ENCODE measurements around the gene LRTM1. TPM values are rescaled to one million over a fixed set of nuclear protein-coding genes. Genes with fewer than 3 reads are reported as not detected.

The LRTM1 gene
- total RNA-seq, 5 donors from 2014 or later (not counting 1 experiment from before 2014, with no cell fraction given): not detected

- no peaks in the 10 kb centered on the region for H3K36me3 ChIP-seq (ENCODE audit: control insufficient read depth in 2 of 2, extremely low read depth in 1 of 2, insufficient read depth in 1 of 2, low read length in 1 of 2)
- Mint-ChIP-seq H3K4me1 (no peaks in the 10 kb centered on the region), H3K36me3 (no peaks in the 10 kb centered on the region), H3K9me3 (peaks cover 0 to 6% (median 0%) of the 10 kb centered on the region in 3 donors), H3K27ac (no peak overlapping the region), H3K4me3 (no peak overlapping the region), H3K27me3 (peaks cover 0 to 2% of the 10 kb centered on the region in 2 donors)
- no peaks in the 10 kb centered on the region for H3K9me3 ChIP-seq
- H3K27me3 ChIP-seq (replicated peaks in 1 of 2; ENCODE audit: control insufficient read depth in 2 of 2, extremely low read depth in 1 of 2, insufficient read depth in 2 of 2, low read length in 1 of 2): no peaks in the 10 kb centered on the region
- no peak overlapping the region for H3K27ac ChIP-seq (ENCODE audit: low read length)
- ATAC-seq (replicated peaks in 1 of 4): no peak
- H3K4me3 ChIP-seq (ENCODE audit: control insufficient read depth in 1 of 2, extremely low read depth in 1 of 2, low read length in 1 of 2): no peak overlapping the region
- H3K4me1 ChIP-seq (ENCODE audit: control insufficient read depth in 1 of 2, extremely low read depth in 1 of 2, insufficient read depth in 2 of 2, low read length in 2 of 2): no peaks in the 10 kb centered on the region
- CTCF ChIA-PET: no interaction called here
- DNase-seq: no peak
- 0% methylated on average over 1 of the region's 4 CpGs for WGBS (ENCODE audit: insufficient coverage)
- POLR2A ChIA-PET: interaction anchor here in 1 of 2 donors (0.6 kb wide), 1 partner anchor 12 kb away, joined by 3 read pairs; no protein-coding TSS in a partner anchor
Measured at GRCh38 chr3:54932606-54933005, 4.7 kb upstream of the LRTM1 start.

- H3K9me3 Mint-ChIP-seq: peaks cover 0 to 6% (median 0%) of the 10 kb centered on the region in 3 donors
- no peaks in the 10 kb centered on the region for H3K4me1 Mint-ChIP-seq
- no peak for DNase-seq
- H3K27ac ChIP-seq (ENCODE audit: low read length): no peak overlapping the region
- H3K27ac Mint-ChIP-seq: no peak overlapping the region
- no peaks in the 10 kb centered on the region for H3K36me3 ChIP-seq (ENCODE audit: control insufficient read depth in 2 of 2, extremely low read depth in 1 of 2, insufficient read depth in 1 of 2, low read length in 1 of 2)
- 67% methylated on average over 1 of the region's 4 CpGs for WGBS (ENCODE audit: insufficient coverage)
- H3K4me3 Mint-ChIP-seq: no peak overlapping the region
- H3K9me3 ChIP-seq: no peaks in the 10 kb centered on the region
- ChIA-PET POLR2A (interaction anchor here in 1 of 2 donors (0.5 kb wide), 1 partner anchor 106 kb away, joined by 3 read pairs; no protein-coding TSS in a partner anchor), CTCF (no interaction called here)
- H3K27me3 Mint-ChIP-seq: peaks cover 0 to 2% of the 10 kb centered on the region in 2 donors
- ATAC-seq (replicated peaks in 1 of 4): no peak
- H3K4me3 ChIP-seq (ENCODE audit: control insufficient read depth in 1 of 2, extremely low read depth in 1 of 2, low read length in 1 of 2): no peak overlapping the region
- no peaks in the 10 kb centered on the region for H3K36me3 Mint-ChIP-seq
- H3K27me3 ChIP-seq (replicated peaks in 1 of 2; ENCODE audit: control insufficient read depth in 2 of 2, extremely low read depth in 1 of 2, insufficient read depth in 2 of 2, low read length in 1 of 2): no peaks in the 10 kb centered on the region
- H3K4me1 ChIP-seq (ENCODE audit: control insufficient read depth in 1 of 2, extremely low read depth in 1 of 2, insufficient read depth in 2 of 2, low read length in 2 of 2): no peaks in the 10 kb centered on the region
Measured at GRCh38 chr3:54931182-54931581, 3.3 kb upstream of the LRTM1 start.

GRCh38 chr3:54918516-54918915 lies 9.3 kb downstream of the LRTM1 start:
- 94% methylated on average over 10 of the region's 12 CpGs for WGBS (ENCODE audit: insufficient coverage)
- POLR2A ChIA-PET: no interaction called here
- no peak overlapping the region for H3K4me3 Mint-ChIP-seq
- H3K4me1 Mint-ChIP-seq: no peaks in the 10 kb centered on the region
- Histone ChIP-seq H3K36me3 (ENCODE audit: control insufficient read depth in 2 of 2, extremely low read depth in 1 of 2, insufficient read depth in 1 of 2, low read length in 1 of 2) (no peaks in the 10 kb centered on the region), H3K27ac (ENCODE audit: low read length) (no peak overlapping the region), H3K4me1 (ENCODE audit: control insufficient read depth in 1 of 2, extremely low read depth in 1 of 2, insufficient read depth in 2 of 2, low read length in 2 of 2) (no peaks in the 10 kb centered on the region), H3K27me3 (replicated peaks in 1 of 2; ENCODE audit: control insufficient read depth in 2 of 2, extremely low read depth in 1 of 2, insufficient read depth in 2 of 2, low read length in 1 of 2) (no peaks in the 10 kb centered on the region), H3K4me3 (ENCODE audit: control insufficient read depth in 1 of 2, extremely low read depth in 1 of 2, low read length in 1 of 2) (no peak overlapping the region), H3K9me3 (no peaks in the 10 kb centered on the region)
- CTCF ChIA-PET: no interaction called here
- H3K27ac Mint-ChIP-seq: no peak overlapping the region
- no peaks in the 10 kb centered on the region for H3K27me3 Mint-ChIP-seq
- peaks cover 0 to 18% (median 5%) of the 10 kb centered on the region in 3 donors for H3K9me3 Mint-ChIP-seq
- ATAC-seq (replicated peaks in 1 of 4): peak in 1 of 4 experiments; percentile 11
- no peak for DNase-seq
- no peaks in the 10 kb centered on the region for H3K36me3 Mint-ChIP-seq

- POLR2A ChIA-PET: no interaction called here
- CTCF ChIA-PET: no interaction called here
- Histone ChIP-seq H3K27ac (ENCODE audit: low read length) (no peak overlapping the region), H3K4me3 (ENCODE audit: control insufficient read depth in 1 of 2, extremely low read depth in 1 of 2, low read length in 1 of 2) (no peak overlapping the region), H3K36me3 (ENCODE audit: control insufficient read depth in 2 of 2, extremely low read depth in 1 of 2, insufficient read depth in 1 of 2, low read length in 1 of 2) (no peaks in the 10 kb centered on the region), H3K9me3 (no peaks in the 10 kb centered on the region), H3K4me1 (ENCODE audit: control insufficient read depth in 1 of 2, extremely low read depth in 1 of 2, insufficient read depth in 2 of 2, low read length in 2 of 2) (no peaks in the 10 kb centered on the region), H3K27me3 (replicated peaks in 1 of 2; ENCODE audit: control insufficient read depth in 2 of 2, extremely low read depth in 1 of 2, insufficient read depth in 2 of 2, low read length in 1 of 2) (no peaks in the 10 kb centered on the region)
- WGBS (ENCODE audit: insufficient coverage): no CpG with 5 or more reads among the region's 4 CpGs
- no peak for DNase-seq
- H3K9me3 Mint-ChIP-seq: peaks cover 0 to 16% (median 5%) of the 10 kb centered on the region in 3 donors
- H3K4me3 Mint-ChIP-seq: no peak overlapping the region
- ATAC-seq (replicated peaks in 1 of 4): no peak
- H3K27ac Mint-ChIP-seq: no peak overlapping the region
- H3K4me1 Mint-ChIP-seq: no peaks in the 10 kb centered on the region
- H3K36me3 Mint-ChIP-seq: no peaks in the 10 kb centered on the region
- H3K27me3 Mint-ChIP-seq: no peaks in the 10 kb centered on the region
Measured at GRCh38 chr3:54917862-54918261, 10.0 kb downstream of the LRTM1 start.

- no peak overlapping the region for H3K4me3 ChIP-seq (ENCODE audit: control insufficient read depth in 1 of 2, extremely low read depth in 1 of 2, low read length in 1 of 2)
- POLR2A ChIA-PET: no interaction called here
- ATAC-seq (replicated peaks in 1 of 4): no peak
- H3K36me3 Mint-ChIP-seq: no peaks in the 10 kb centered on the region
- H3K36me3 ChIP-seq (ENCODE audit: control insufficient read depth in 2 of 2, extremely low read depth in 1 of 2, insufficient read depth in 1 of 2, low read length in 1 of 2): no peaks in the 10 kb centered on the region
- H3K27ac ChIP-seq (ENCODE audit: low read length): no peak overlapping the region
- CTCF ChIA-PET: no interaction called here
- H3K4me1 Mint-ChIP-seq: no peaks in the 10 kb centered on the region
- no peaks in the 10 kb centered on the region for H3K9me3 ChIP-seq
- H3K27me3 Mint-ChIP-seq: no peaks in the 10 kb centered on the region
- no peak for DNase-seq
- no peak overlapping the region for H3K4me3 Mint-ChIP-seq
- no peaks in the 10 kb centered on the region for H3K27me3 ChIP-seq (replicated peaks in 1 of 2; ENCODE audit: control insufficient read depth in 2 of 2, extremely low read depth in 1 of 2, insufficient read depth in 2 of 2, low read length in 1 of 2)
- no peak overlapping the region for H3K27ac Mint-ChIP-seq
- H3K4me1 ChIP-seq (ENCODE audit: control insufficient read depth in 1 of 2, extremely low read depth in 1 of 2, insufficient read depth in 2 of 2, low read length in 2 of 2): no peaks in the 10 kb centered on the region
- 100% methylated on average over 1 of the region's 2 CpGs for WGBS (ENCODE audit: insufficient coverage)
- H3K9me3 Mint-ChIP-seq: peaks cover 0 to 16% (median 5%) of the 10 kb centered on the region in 3 donors
Measured at GRCh38 chr3:54917174-54917573, 10.7 kb downstream of the LRTM1 start.

- Mint-ChIP-seq H3K27me3 (no peaks in the 10 kb centered on the region), H3K4me1 (no peaks in the 10 kb centered on the region), H3K36me3 (no peaks in the 10 kb centered on the region), H3K27ac (no peak overlapping the region), H3K4me3 (no peak overlapping the region), H3K9me3 (peaks cover 0 to 16% (median 6%) of the 10 kb centered on the region in 3 donors)
- CTCF ChIA-PET: no interaction called here
- Histone ChIP-seq H3K27me3 (replicated peaks in 1 of 2; ENCODE audit: control insufficient read depth in 2 of 2, extremely low read depth in 1 of 2, insufficient read depth in 2 of 2, low read length in 1 of 2) (no peaks in the 10 kb centered on the region), H3K36me3 (ENCODE audit: control insufficient read depth in 2 of 2, extremely low read depth in 1 of 2, insufficient read depth in 1 of 2, low read length in 1 of 2) (no peaks in the 10 kb centered on the region), H3K4me3 (ENCODE audit: control insufficient read depth in 1 of 2, extremely low read depth in 1 of 2, low read length in 1 of 2) (no peak overlapping the region), H3K27ac (ENCODE audit: low read length) (no peak overlapping the region), H3K4me1 (ENCODE audit: control insufficient read depth in 1 of 2, extremely low read depth in 1 of 2, insufficient read depth in 2 of 2, low read length in 2 of 2) (no peaks in the 10 kb centered on the region), H3K9me3 (no peaks in the 10 kb centered on the region)
- POLR2A ChIA-PET: no interaction called here
- ATAC-seq (replicated peaks in 1 of 4) (no peak), DNase-seq (no peak)
Measured at GRCh38 chr3:54916732-54917131, 11.1 kb downstream of the LRTM1 start.

GRCh38 chr3:54915976-54916375 lies 11.9 kb downstream of the LRTM1 start:
- no peak overlapping the region for H3K27ac ChIP-seq (ENCODE audit: low read length)
- H3K36me3 ChIP-seq (ENCODE audit: control insufficient read depth in 2 of 2, extremely low read depth in 1 of 2, insufficient read depth in 1 of 2, low read length in 1 of 2): no peaks in the 10 kb centered on the region
- WGBS (ENCODE audit: insufficient coverage): 66% methylated on average over 3 of the region's 8 CpGs
- POLR2A ChIA-PET: no interaction called here
- no peaks in the 10 kb centered on the region for H3K27me3 ChIP-seq (replicated peaks in 1 of 2; ENCODE audit: control insufficient read depth in 2 of 2, extremely low read depth in 1 of 2, insufficient read depth in 2 of 2, low read length in 1 of 2)
- no peaks in the 10 kb centered on the region for H3K36me3 Mint-ChIP-seq
- no peak overlapping the region for H3K4me3 Mint-ChIP-seq
- peaks cover 0 to 16% (median 10%) of the 10 kb centered on the region in 3 donors for H3K9me3 Mint-ChIP-seq
- DNase-seq (no peak), ATAC-seq (replicated peaks in 1 of 4) (no peak)
- H3K4me1 ChIP-seq (ENCODE audit: control insufficient read depth in 1 of 2, extremely low read depth in 1 of 2, insufficient read depth in 2 of 2, low read length in 2 of 2): no peaks in the 10 kb centered on the region
- no peak overlapping the region for H3K27ac Mint-ChIP-seq
- H3K9me3 ChIP-seq: no peaks in the 10 kb centered on the region
- CTCF ChIA-PET: no interaction called here
- H3K4me1 Mint-ChIP-seq: no peaks in the 10 kb centered on the region
- H3K27me3 Mint-ChIP-seq: no peaks in the 10 kb centered on the region
- no peak overlapping the region for H3K4me3 ChIP-seq (ENCODE audit: control insufficient read depth in 1 of 2, extremely low read depth in 1 of 2, low read length in 1 of 2)

Data from T-cell (primary cell).